Smooth muscle cell (in vitro differentiated cells): ENCODE results near the gene CNTNAP2. TPM values are rescaled to one million over a fixed set of nuclear protein-coding genes. Genes with fewer than 3 reads are reported as not detected.

Source experiments
- DNase-seq: peaks from one replicate; lab custom pipeline; 2025; ENCODE audit not compliant: unreplicated experiment; lab: John Stamatoyannopoulos, UW
- H2AFZ ChIP-seq: fragments of 200-600 bp; sonication (generic); 2 replicates; pipeline ENCODE4 v1.6.0; 2016; ENCODE audit warnings: antibody characterized with exemption, low read depth, mild to moderate bottlenecking
- H3F3A ChIP-seq: fragments of 200-600 bp; sonication (generic); 2 replicates; pipeline ENCODE4 v1.6.0; 2017; ENCODE audit warnings: antibody characterized with exemption, low read depth
- H3K27ac ChIP-seq: fragments of 200-600 bp; sonication (generic); 2 replicates; pipeline ENCODE4 v1.5.1; 2016; ENCODE audit warnings: low read depth, mild to moderate bottlenecking
- H3K27me3 ChIP-seq: fragments of 200-600 bp; sonication (generic); 2 replicates; pipeline ENCODE4 v1.6.1; 2016; ENCODE audit warnings: low read depth, mild to moderate bottlenecking
- H3K36me3 ChIP-seq: fragments of 200-600 bp; sonication (generic); 2 replicates; pipeline ENCODE4 v1.5.1; 2016; ENCODE audit warnings: low read depth
- H3K4me1 ChIP-seq: fragments of 200-600 bp; sonication (generic); 2 replicates; pipeline ENCODE4 v1.5.1; 2016; ENCODE audit warnings: low read depth
- H3K4me2 ChIP-seq: fragments of 200-600 bp; sonication (generic); 2 replicates; pipeline ENCODE4 v1.6.0; 2016; ENCODE audit warnings: mild to moderate bottlenecking
- H3K4me3 ChIP-seq: fragments of 200-600 bp; sonication (generic); 2 replicates; pipeline ENCODE4 v1.5.1; 2016; ENCODE audit warnings: mild to moderate bottlenecking
- H3K79me2 ChIP-seq: fragments of 200-600 bp; sonication (generic); 2 replicates; pipeline ENCODE4 v1.6.0; 2016; ENCODE audit warnings: low read depth, mild to moderate bottlenecking
- H3K9ac ChIP-seq: fragments of 200-600 bp; sonication (generic); 2 replicates; pipeline ENCODE4 v1.6.0; 2016; ENCODE audit warnings: low read depth
- H3K9me3 ChIP-seq: fragments of 200-600 bp; sonication (generic); replicated peaks from 2 replicates; pipeline ENCODE4 v1.5.1; 2016; ENCODE audit warnings: low read depth
- H4K20me1 ChIP-seq: fragments of 200-600 bp; sonication (generic); 2 replicates; pipeline ENCODE4 v1.6.0; 2016; ENCODE audit warnings: low read depth
- CTCF ChIP-seq: fragments of 200-600 bp; sonication (generic); IDR thresholded peaks from 2 replicates; pipeline ENCODE4 v1.5.1; 2017; ENCODE audit warnings: borderline replicate concordance, mild to moderate bottlenecking, antibody characterized with exemption; ENCODE audit not compliant: insufficient read depth, poor library complexity, severe bottlenecking
- WGBS: methylation state at CpG from one replicate; pipeline ENCODE4 v1.1.7; 2016; ENCODE audit warnings: low lambda C conversion rate; 5-methylcytosine and 5-hydroxymethylcytosine counted together
- polyA plus RNA-seq: library from polyadenylated mRNA; unstranded; fragments of >200 nt; fragmentation: Nextera tagmentation; extraction: Ambion mirVana; gene quantifications from 2 replicates; pipeline ENCODE4 v1.2.1, GENCODE V29; 2016
- total RNA-seq: library from RNA; depleted of rRNA; stranded (reverse); fragments of >200 nt; gene quantifications from 2 replicates; pipeline ENCODE4 v1.2.3, GENCODE V29; 2014

The CNTNAP2 gene
- total and polyA plus RNA-seq, 2 experiments from 2014 or later, result 1.7 to 9.0 TPM

DNA sequence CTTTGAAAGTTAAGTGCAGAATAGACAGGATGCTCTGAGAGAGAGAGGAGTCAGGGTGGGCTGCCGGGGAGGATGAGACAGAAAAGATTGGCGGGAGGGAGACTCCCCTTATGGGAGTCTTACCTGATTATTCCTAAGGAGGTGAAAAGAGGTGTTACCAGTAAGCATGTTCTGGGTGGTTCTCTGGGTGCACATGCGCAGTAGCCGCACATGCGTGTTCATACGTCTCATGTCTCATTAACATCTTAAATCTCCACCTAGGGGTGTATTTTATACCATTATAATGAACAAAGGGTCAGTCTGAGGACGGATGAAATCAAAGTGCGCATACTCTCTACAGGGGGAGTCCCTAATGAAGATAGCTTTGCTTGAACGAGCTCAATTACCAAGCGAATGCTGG is 1881.0 kb downstream of the CNTNAP2 start:
- no peaks in the 10 kb centered on the region for H3K27me3 ChIP-seq
- H3K36me3 ChIP-seq, result no peaks in the 10 kb centered on the region
- no peak for TF ChIP-seq CTCF
- H2AFZ ChIP-seq, result no peak overlapping the region
- H3K4me3 ChIP-seq, result no peak overlapping the region
- no peak overlapping the region for H3K27ac ChIP-seq
- no peaks in the 10 kb centered on the region for H3K9me3 ChIP-seq
- H3K4me2 ChIP-seq, result no peak overlapping the region
- no peaks in the 10 kb centered on the region for H4K20me1 ChIP-seq
- WGBS, result 94% methylated on average over 10 of the region's 10 CpGs
- no peaks in the 10 kb centered on the region for H3F3A ChIP-seq
- H3K79me2 ChIP-seq, result no peaks in the 10 kb centered on the region
- DNase-seq, result no peak
- no peak overlapping the region for H3K9ac ChIP-seq
- no peaks in the 10 kb centered on the region for H3K4me1 ChIP-seq

DNA sequence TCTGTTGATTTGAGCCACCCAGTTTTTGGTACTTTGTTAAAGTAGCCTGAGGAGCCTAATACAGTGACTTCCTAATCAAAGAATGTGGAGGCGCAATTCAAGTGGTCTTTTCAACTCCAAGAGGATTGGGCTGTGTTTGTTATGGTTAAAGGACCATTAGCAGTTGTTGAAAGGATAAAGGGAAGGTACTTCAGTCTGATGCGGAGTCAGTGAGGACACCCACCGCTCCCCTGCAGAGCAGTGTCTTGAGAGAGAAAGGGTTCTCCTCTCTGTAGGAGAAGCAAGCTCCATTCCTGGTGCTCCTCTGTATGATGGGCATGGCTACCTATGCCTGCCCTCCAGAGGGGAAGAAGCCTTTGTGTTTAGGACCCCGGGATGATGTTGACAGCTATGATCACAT is 1883.4 kb downstream of the CNTNAP2 start:
- H3K4me3 ChIP-seq, result no peak overlapping the region
- H3K9ac ChIP-seq, result no peak overlapping the region
- H4K20me1 ChIP-seq, result no peaks in the 10 kb centered on the region
- no peak for DNase-seq
- no peaks in the 10 kb centered on the region for H3K79me2 ChIP-seq
- H3K27ac ChIP-seq, result no peak overlapping the region
- TF ChIP-seq CTCF, result no peak
- H3K27me3 ChIP-seq, result no peaks in the 10 kb centered on the region
- H3K4me2 ChIP-seq, result no peak overlapping the region
- H3K9me3 ChIP-seq, result no peaks in the 10 kb centered on the region
- H3K36me3 ChIP-seq, result no peaks in the 10 kb centered on the region
- H3F3A ChIP-seq, result no peaks in the 10 kb centered on the region
- no peak overlapping the region for H2AFZ ChIP-seq
- no peaks in the 10 kb centered on the region for H3K4me1 ChIP-seq
- WGBS, result 77% methylated on average over 4 of the region's 4 CpGs

DNA sequence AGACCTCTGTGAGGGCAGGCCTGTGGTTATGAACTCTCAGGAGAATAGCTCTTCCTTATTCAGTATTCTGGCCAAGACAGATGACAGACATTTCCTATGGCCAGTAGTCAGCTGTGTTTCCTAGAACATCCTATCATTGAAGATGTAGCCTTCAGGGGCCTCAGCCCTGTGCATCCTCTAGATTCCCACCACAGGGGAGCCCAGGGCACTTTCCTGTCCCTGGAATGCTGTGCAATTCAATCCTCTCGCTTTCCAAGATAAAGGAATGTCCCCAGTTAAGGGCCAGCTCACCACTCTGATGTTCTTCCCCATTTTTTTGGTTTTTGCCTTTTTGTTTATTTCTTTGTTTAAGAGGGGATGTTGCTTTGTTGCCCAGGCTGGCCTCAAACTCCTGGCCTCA is 1895.2 kb downstream of the CNTNAP2 start:
- H3K36me3 ChIP-seq, result no peaks in the 10 kb centered on the region
- no peak overlapping the region for H2AFZ ChIP-seq
- DNase-seq, result no peak
- no peaks in the 10 kb centered on the region for H3K4me1 ChIP-seq
- WGBS, result 73% methylated on average over 1 of the region's 1 CpG
- H3K9ac ChIP-seq, result no peak overlapping the region
- no peaks in the 10 kb centered on the region for H3F3A ChIP-seq
- H4K20me1 ChIP-seq, result no peaks in the 10 kb centered on the region
- TF ChIP-seq CTCF, result no peak
- H3K4me3 ChIP-seq, result no peak overlapping the region
- H3K27ac ChIP-seq, result no peak overlapping the region
- H3K79me2 ChIP-seq, result no peaks in the 10 kb centered on the region
- no peak overlapping the region for H3K4me2 ChIP-seq
- no peaks in the 10 kb centered on the region for H3K9me3 ChIP-seq
- H3K27me3 ChIP-seq, result no peaks in the 10 kb centered on the region

DNA sequence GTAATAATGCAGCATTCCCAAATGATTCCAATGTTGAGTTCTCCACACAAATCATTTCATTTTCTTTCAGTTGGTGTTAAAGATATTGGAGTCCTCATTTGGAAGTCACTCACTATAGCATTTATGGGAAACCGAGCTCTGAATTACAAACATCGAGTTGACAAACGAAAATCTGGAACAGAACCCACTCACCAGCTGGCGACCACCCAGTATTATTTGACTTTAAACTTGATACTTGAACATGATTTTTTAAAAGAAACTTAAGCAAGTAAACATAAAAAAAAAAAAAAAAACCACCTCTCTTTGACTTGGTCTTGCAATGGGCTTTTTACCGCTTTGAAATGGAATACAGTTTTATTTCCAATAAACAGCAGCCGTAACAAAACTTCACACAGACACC is 1897.4 kb downstream of the CNTNAP2 start:
- no peaks in the 10 kb centered on the region for H3K9me3 ChIP-seq
- DNase-seq, result no peak
- H3K4me1 ChIP-seq, result no peaks in the 10 kb centered on the region
- H3K9ac ChIP-seq, result no peak overlapping the region
- WGBS, result 83% methylated on average over 6 of the region's 6 CpGs
- no peaks in the 10 kb centered on the region for H3K79me2 ChIP-seq
- H3K4me2 ChIP-seq, result no peak overlapping the region
- TF ChIP-seq CTCF, result no peak
- no peak overlapping the region for H3K4me3 ChIP-seq
- no peaks in the 10 kb centered on the region for H3K27me3 ChIP-seq
- H4K20me1 ChIP-seq, result no peaks in the 10 kb centered on the region
- H3K36me3 ChIP-seq, result no peaks in the 10 kb centered on the region
- no peaks in the 10 kb centered on the region for H3F3A ChIP-seq
- no peak overlapping the region for H2AFZ ChIP-seq
- H3K27ac ChIP-seq, result no peak overlapping the region
